PFSK-1 (cell line): ENCODE data around the gene C1S.

Experiments used
- FOXP2 ChIP-seq: optimal IDR thresholded peaks from 2 replicates; pipeline ENCODE3; 2011; ENCODE audit warnings: borderline replicate concordance, control low read depth, inconsistent platforms; ENCODE audit not compliant: insufficient read depth; ENCODE audit errors: extremely low read length, extremely low read depth
- POLR2AphosphoS5 ChIP-seq: IDR thresholded peaks from 2 replicates; pipeline ENCODE4 v1.6.1; 2012; ENCODE audit warnings: low read depth, mild to moderate bottlenecking, control low read depth, low read length, moderate library complexity
- REST ChIP-seq, 2 experiments: IDR thresholded peaks; 2 replicates each; pipeline versions ENCODE4 v1.6.1 to v1.8.0; 2011 to 2012; ENCODE audit warnings: low read depth in 2 of 2, low read length in 2 of 2, control low read depth in 1 of 2, inconsistent platforms in 1 of 2, mild to moderate bottlenecking in 1 of 2, moderate library complexity in 1 of 2; ENCODE audit not compliant: insufficient read depth in 1 of 2
- SIN3A ChIP-seq: IDR thresholded peaks from 2 replicates; pipeline ENCODE4 v1.6.1; 2012; ENCODE audit warnings: mild to moderate bottlenecking, low read length, moderate library complexity, borderline replicate concordance; ENCODE audit not compliant: insufficient read depth
- TAF1 ChIP-seq: IDR thresholded peaks from 2 replicates; pipeline ENCODE4 v1.6.1; 2012; ENCODE audit warnings: low read length, control low read depth, borderline replicate concordance; ENCODE audit not compliant: insufficient read depth

The C1S gene

GRCh38 chr12:7075518-7075917 lies 15.0 kb downstream of the C1S start:
- TF ChIP-seq FOXP2 (no peak), SIN3A (no peak), TAF1 (no peak), POLR2AphosphoS5 (no peak), REST (IDR thresholded peaks at IDR 0.05; ENCODE audit: insufficient read depth in 1 of 2, low read depth in 2 of 2, low read length in 2 of 2) (no peak)

- no peak for TF ChIP-seq FOXP2
- TF ChIP-seq TAF1: no peak
- TF ChIP-seq REST (IDR thresholded peaks at IDR 0.05; ENCODE audit: insufficient read depth in 1 of 2, low read depth in 2 of 2, low read length in 2 of 2): no peak
These were observed 15.4 kb downstream of the C1S start for GRCh38 chr12:7075939-7076338.

- TF ChIP-seq REST (IDR thresholded peaks at IDR 0.05; ENCODE audit: insufficient read depth in 1 of 2, low read depth in 2 of 2, low read length in 2 of 2): no peak
- no peak for TF ChIP-seq FOXP2
- no peak for TF ChIP-seq TAF1
- TF ChIP-seq POLR2AphosphoS5: no peak
- no peak for TF ChIP-seq SIN3A
These were observed 16.0 kb downstream of the C1S start for GRCh38 chr12:7076493-7076892.

GRCh38 chr12:7078163-7078562 lies 17.6 kb downstream of the C1S start:
- no peak for TF ChIP-seq SIN3A
- no peak for TF ChIP-seq TAF1
- no peak for TF ChIP-seq FOXP2
- no peak for TF ChIP-seq REST (IDR thresholded peaks at IDR 0.05; ENCODE audit: insufficient read depth in 1 of 2, low read depth in 2 of 2, low read length in 2 of 2)
- TF ChIP-seq POLR2AphosphoS5: no peak

GRCh38 chr12:7079826-7080125 lies 19.3 kb downstream of the C1S start:
- TF ChIP-seq FOXP2 (no peak), POLR2AphosphoS5 (no peak), SIN3A (no peak), TAF1 (no peak), REST (IDR thresholded peaks at IDR 0.05; ENCODE audit: insufficient read depth in 1 of 2, low read depth in 2 of 2, low read length in 2 of 2) (no peak)
